ENCODE results near the gene SRPK2.

DNA sequence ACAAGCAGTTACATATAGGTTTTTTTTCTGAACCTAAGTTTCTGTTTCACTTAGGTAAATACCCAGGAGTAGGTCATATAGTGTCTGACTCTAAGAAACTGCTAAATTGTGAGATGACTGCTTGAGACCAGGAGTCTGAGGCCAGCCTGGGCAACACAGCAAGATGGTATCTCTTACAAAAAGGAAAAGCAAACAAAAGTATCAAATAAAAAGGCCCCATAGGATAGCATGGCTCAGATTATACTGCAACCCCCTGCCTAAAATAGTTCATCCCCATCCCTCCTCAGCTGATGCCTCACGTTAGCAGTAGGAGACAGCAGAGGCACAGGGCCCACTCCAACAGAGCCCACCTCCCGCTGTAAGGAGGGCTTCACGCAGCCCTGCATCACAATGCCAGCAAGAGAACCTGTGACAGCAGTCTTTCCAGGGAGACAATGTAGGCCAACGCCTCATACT is 90.3 kb downstream of the SRPK2 start:
- no peak for TF ChIP-seq POLR2A (IDR thresholded peaks at IDR 0.05)
- TF ChIP-seq, protein P1, sequence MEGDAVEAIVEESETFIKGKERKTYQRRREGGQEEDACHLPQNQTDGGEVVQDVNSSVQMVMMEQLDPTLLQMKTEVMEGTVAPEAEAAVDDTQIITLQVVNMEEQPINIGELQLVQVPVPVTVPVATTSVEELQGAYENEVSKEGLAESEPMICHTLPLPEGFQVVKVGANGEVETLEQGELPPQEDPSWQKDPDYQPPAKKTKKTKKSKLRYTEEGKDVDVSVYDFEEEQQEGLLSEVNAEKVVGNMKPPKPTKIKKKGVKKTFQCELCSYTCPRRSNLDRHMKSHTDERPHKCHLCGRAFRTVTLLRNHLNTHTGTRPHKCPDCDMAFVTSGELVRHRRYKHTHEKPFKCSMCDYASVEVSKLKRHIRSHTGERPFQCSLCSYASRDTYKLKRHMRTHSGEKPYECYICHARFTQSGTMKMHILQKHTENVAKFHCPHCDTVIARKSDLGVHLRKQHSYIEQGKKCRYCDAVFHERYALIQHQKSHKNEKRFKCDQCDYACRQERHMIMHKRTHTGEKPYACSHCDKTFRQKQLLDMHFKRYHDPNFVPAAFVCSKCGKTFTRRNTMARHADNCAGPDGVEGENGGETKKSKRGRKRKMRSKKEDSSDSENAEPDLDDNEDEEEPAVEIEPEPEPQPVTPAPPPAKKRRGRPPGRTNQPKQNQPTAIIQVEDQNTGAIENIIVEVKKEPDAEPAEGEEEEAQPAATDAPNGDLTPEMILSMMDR (IDR thresholded peaks at IDR 0.05): no peak
